CD4-positive, CD25-positive, alpha-beta regulatory T cell (primary cell): ENCODE measurements around the gene RYK. TPM values are rescaled to one million over a fixed set of nuclear protein-coding genes. Genes with fewer than 3 reads are reported as not detected.

Experiments used
- ATAC-seq, 2 donors: fragments of 150-1000 bp; cut with Tn5 transposase; one replicate each; pipeline ENCODE4 v1.10.0; 2021; ENCODE audit warnings: low read depth in 2 of 2, moderate number of reproducible peaks in 2 of 2, moderate library complexity in 1 of 2
- DNase-seq, 3 donors: peaks; one replicate each; pipeline versions ENCODE4 v3.0.0 to v3.0.0-alpha.2; 2012 to 2022; ENCODE audit warnings: mixed read lengths in 1 of 3
- H3K27ac ChIP-seq: one replicate; pipeline ENCODE4 v1.7.0; 2013; ENCODE audit warnings: mild to moderate bottlenecking, low read length; ENCODE audit not compliant: insufficient read depth, poor library complexity, severe bottlenecking
- H3K27me3 ChIP-seq: one replicate; pipeline ENCODE4 v1.7.0; 2013; ENCODE audit warnings: low read length; ENCODE audit not compliant: control insufficient read depth, insufficient read depth
- H3K36me3 ChIP-seq: one replicate; pipeline ENCODE4 v1.7.0; 2013; ENCODE audit warnings: mild to moderate bottlenecking, low read length, moderate library complexity; ENCODE audit not compliant: control insufficient read depth, insufficient read depth
- H3K4me1 ChIP-seq: 2 replicates; pipeline ENCODE4 v1.7.0; 2013; ENCODE audit warnings: mild to moderate bottlenecking, low read length; ENCODE audit not compliant: insufficient read depth, control insufficient read depth, poor library complexity, severe bottlenecking
- H3K4me3 ChIP-seq: one replicate; pipeline ENCODE4 v1.7.0; 2013; ENCODE audit warnings: low read depth, mild to moderate bottlenecking, low read length, moderate library complexity
- H3K9me3 ChIP-seq, 2 experiments: 1 replicate in 1 of 2; 2 replicates in 1 of 2; pipeline ENCODE4 v1.7.0; 2013; ENCODE audit warnings: low read length in 2 of 2, mild to moderate bottlenecking in 1 of 2, moderate library complexity in 1 of 2; ENCODE audit not compliant: control insufficient read depth in 2 of 2
- H3K27ac Mint-ChIP-seq, 3 donors: one replicate each; pipeline ENCODE4 v1.8.0; 2020 to 2022; ENCODE audit warnings: mild to moderate bottlenecking in 3 of 3, mixed read lengths in 3 of 3, moderate library complexity in 2 of 3
- H3K27me3 Mint-ChIP-seq: one replicate; pipeline ENCODE4 v1.8.0; 2022; ENCODE audit warnings: mild to moderate bottlenecking, mixed read lengths
- H3K36me3 Mint-ChIP-seq: one replicate; pipeline ENCODE4 v1.8.0; 2020; ENCODE audit warnings: mixed read lengths
- H3K4me1 Mint-ChIP-seq, 4 donors: one replicate each; pipeline ENCODE4 v1.8.0; 2020 to 2022; ENCODE audit warnings: mixed read lengths in 4 of 4, mild to moderate bottlenecking in 1 of 4
- H3K4me3 Mint-ChIP-seq, 4 donors: one replicate each; pipeline ENCODE4 v1.8.0; 2020 to 2022; ENCODE audit warnings: mild to moderate bottlenecking in 4 of 4, mixed read lengths in 4 of 4, moderate library complexity in 3 of 4
- H3K9me3 Mint-ChIP-seq, 7 donors: one replicate each; pipeline ENCODE4 v1.8.0; 2020 to 2022; ENCODE audit warnings: mixed read lengths in 7 of 7, mild to moderate bottlenecking in 3 of 7, moderate library complexity in 2 of 7
- polyA plus RNA-seq, 4 donors: library from polyadenylated mRNA; unstranded; fragments of 300-500 nt; fragmentation: Illumina TruSeq; gene quantifications; one replicate each; pipeline ENCODE4 v1.2.3, GENCODE V29; 2021
- total RNA-seq: library from RNA; stranded (reverse); gene quantifications from one replicate; pipeline ENCODE4 v1.2.3, GENCODE V29; 2022

RYK gene
- total and polyA plus RNA-seq, 5 donors from 2014 or later = 5.6 to 35.2 (median 7.1) TPM

- Histone ChIP-seq H3K9me3 (no peaks in the 10 kb centered on the region), H3K27ac (no peak overlapping the region), H3K4me1 (no peaks in the 10 kb centered on the region), H3K27me3 (no peaks in the 10 kb centered on the region), H3K36me3 (peaks cover 33% of the 10 kb centered on the region), H3K4me3 (no peak overlapping the region)
- no peak for ATAC-seq
- Mint-ChIP-seq H3K27me3 (no peaks in the 10 kb centered on the region), H3K27ac (peak overlapping the region in 1 of 3 donors; percentile 60), H3K4me3 (no peak overlapping the region), H3K36me3 (peaks cover 37% of the 10 kb centered on the region), H3K4me1 (peaks cover 0 to 11% (median 0%) of the 10 kb centered on the region in 4 donors), H3K9me3 (no peaks in the 10 kb centered on the region)
- no peak for DNase-seq
These were observed 87.6 kb downstream of the RYK start for GRCh38 chr3:134163096-134163495.

GRCh38 chr3:134161898-134162615 is 88.6 kb downstream of the RYK start:
- Histone ChIP-seq H3K9me3 (no peaks in the 10 kb centered on the region), H3K27me3 (no peaks in the 10 kb centered on the region), H3K36me3 (peaks cover 43% of the 10 kb centered on the region), H3K27ac (no peak overlapping the region), H3K4me1 (no peaks in the 10 kb centered on the region), H3K4me3 (no peak overlapping the region)
- H3K27ac Mint-ChIP-seq = no peak overlapping the region
- H3K4me3 Mint-ChIP-seq = no peak overlapping the region
- peaks cover 0 to 11% (median 0%) of the 10 kb centered on the region in 4 donors for H3K4me1 Mint-ChIP-seq
- no peaks in the 10 kb centered on the region for H3K9me3 Mint-ChIP-seq
- H3K27me3 Mint-ChIP-seq = no peaks in the 10 kb centered on the region
- DNase-seq (no peak), ATAC-seq (no peak)
- H3K36me3 Mint-ChIP-seq = peaks cover 40% of the 10 kb centered on the region

GRCh38 chr3:134155446-134155845 is 95.2 kb downstream of the RYK start:
- H3K27ac ChIP-seq = no peak overlapping the region
- no peaks in the 10 kb centered on the region for H3K9me3 ChIP-seq
- H3K4me3 Mint-ChIP-seq = no peak overlapping the region
- no peaks in the 10 kb centered on the region for H3K27me3 Mint-ChIP-seq
- no peaks in the 10 kb centered on the region for H3K4me1 ChIP-seq
- ATAC-seq (no peak), DNase-seq (no peak)
- no peaks in the 10 kb centered on the region for H3K27me3 ChIP-seq
- H3K36me3 Mint-ChIP-seq = peaks cover 46% of the 10 kb centered on the region
- H3K4me1 Mint-ChIP-seq = peaks cover 0 to 6% (median 0%) of the 10 kb centered on the region in 4 donors
- peaks cover 0 to 4% (median 0%) of the 10 kb centered on the region in 7 donors for H3K9me3 Mint-ChIP-seq
- no peak overlapping the region for H3K27ac Mint-ChIP-seq
- peaks cover 43% of the 10 kb centered on the region for H3K36me3 ChIP-seq
- H3K4me3 ChIP-seq = no peak overlapping the region

GRCh38 chr3:134153761-134154160 is 96.9 kb downstream of the RYK start:
- Histone ChIP-seq H3K4me3 (no peak overlapping the region), H3K4me1 (no peaks in the 10 kb centered on the region), H3K27me3 (no peaks in the 10 kb centered on the region), H3K27ac (no peak overlapping the region), H3K9me3 (no peaks in the 10 kb centered on the region), H3K36me3 (peaks cover 36% of the 10 kb centered on the region)
- H3K4me1 Mint-ChIP-seq = peaks cover 0 to 4% (median 0%) of the 10 kb centered on the region in 4 donors
- H3K27me3 Mint-ChIP-seq = no peaks in the 10 kb centered on the region
- H3K36me3 Mint-ChIP-seq = peaks cover 49% of the 10 kb centered on the region
- no peak overlapping the region for H3K4me3 Mint-ChIP-seq
- H3K9me3 Mint-ChIP-seq = peaks cover 0 to 5% (median 0%) of the 10 kb centered on the region in 7 donors
- H3K27ac Mint-ChIP-seq = no peak overlapping the region
- DNase-seq (no peak), ATAC-seq (no peak)

GRCh38 chr3:134150476-134150875 is 100.2 kb downstream of the RYK start:
- no peak overlapping the region for H3K4me3 Mint-ChIP-seq
- no peak for DNase-seq
- ATAC-seq = no peak
- H3K27ac Mint-ChIP-seq = no peak overlapping the region
- Histone ChIP-seq H3K36me3 (peaks cover 15% of the 10 kb centered on the region), H3K4me1 (no peaks in the 10 kb centered on the region), H3K27ac (no peak overlapping the region), H3K9me3 (no peaks in the 10 kb centered on the region), H3K4me3 (no peak overlapping the region), H3K27me3 (no peaks in the 10 kb centered on the region)
- peaks cover 0 to 3% (median 0%) of the 10 kb centered on the region in 7 donors for H3K9me3 Mint-ChIP-seq
- H3K27me3 Mint-ChIP-seq = no peaks in the 10 kb centered on the region
- H3K36me3 Mint-ChIP-seq = peaks cover 28% of the 10 kb centered on the region
- H3K4me1 Mint-ChIP-seq = no peaks in the 10 kb centered on the region

GRCh38 chr3:134149286-134149685 is 101.4 kb downstream of the RYK start:
- Histone ChIP-seq H3K27me3 (no peaks in the 10 kb centered on the region), H3K27ac (no peak overlapping the region), H3K9me3 (no peaks in the 10 kb centered on the region), H3K4me1 (no peaks in the 10 kb centered on the region), H3K4me3 (no peak overlapping the region), H3K36me3 (peaks cover 4% of the 10 kb centered on the region)
- peaks cover 16% of the 10 kb centered on the region for H3K36me3 Mint-ChIP-seq
- H3K27me3 Mint-ChIP-seq = no peaks in the 10 kb centered on the region
- ATAC-seq = no peak
- H3K4me1 Mint-ChIP-seq = peaks cover 0 to 11% (median 3%) of the 10 kb centered on the region in 4 donors
- H3K9me3 Mint-ChIP-seq = peaks cover 0 to 1% (median 0%) of the 10 kb centered on the region in 7 donors
- no peak for DNase-seq
- H3K27ac Mint-ChIP-seq = peak overlapping the region in 2 of 3 donors; percentile 52 to 61
- no peak overlapping the region for H3K4me3 Mint-ChIP-seq

- no peak for DNase-seq
- Histone ChIP-seq H3K4me3 (no peak overlapping the region), H3K27me3 (no peaks in the 10 kb centered on the region), H3K9me3 (no peaks in the 10 kb centered on the region), H3K36me3 (no peaks in the 10 kb centered on the region), H3K4me1 (peaks cover 6% of the 10 kb centered on the region), H3K27ac (no peak overlapping the region)
- Mint-ChIP-seq H3K9me3 (peaks cover 0 to 1% (median 0%) of the 10 kb centered on the region in 7 donors), H3K27me3 (no peaks in the 10 kb centered on the region), H3K27ac (peak overlapping the region in 1 of 3 donors; percentile 65), H3K4me1 (peaks cover 3 to 18% (median 9%) of the 10 kb centered on the region in 4 donors), H3K4me3 (no peak overlapping the region), H3K36me3 (peaks cover 9% of the 10 kb centered on the region)
- no peak for ATAC-seq
These were observed 102.1 kb downstream of the RYK start for GRCh38 chr3:134148534-134148933.

- Mint-ChIP-seq H3K27me3 (no peaks in the 10 kb centered on the region), H3K4me1 (peaks cover 4 to 25% (median 9%) of the 10 kb centered on the region in 4 donors), H3K36me3 (peaks cover 4% of the 10 kb centered on the region), H3K9me3 (peaks cover 0 to 1% (median 0%) of the 10 kb centered on the region in 7 donors), H3K27ac (peak overlapping the region in 2 of 3 donors; percentile 21 to 49), H3K4me3 (no peak overlapping the region)
- Histone ChIP-seq H3K4me3 (no peak overlapping the region), H3K36me3 (no peaks in the 10 kb centered on the region), H3K27ac (no peak overlapping the region), H3K27me3 (no peaks in the 10 kb centered on the region), H3K9me3 (no peaks in the 10 kb centered on the region), H3K4me1 (peaks cover 8% of the 10 kb centered on the region)
- ATAC-seq (no peak), DNase-seq (no peak)
These were observed 103.2 kb downstream of the RYK start for GRCh38 chr3:134147411-134147810.
